GM12892 (cell line): ENCODE measurements around the gene CAMK2D.
A peak's percentile ranks its signal among the peaks of the same experiment; 100 is the strongest.

Experiments used
- DNase-seq: peaks from one replicate; pipeline ENCODE4 v3.0.0; 2011; ENCODE audit not compliant: insufficient read length
- FAIRE-seq: peaks from 2 replicates; lab custom pipeline; 2011; peaks lifted over from hg19 to GRCh38; lab: Jason Lieb, UNC
- POLR2A ChIP-seq: IDR thresholded peaks from 2 replicates; pipeline ENCODE4 v1.6.1; 2011; ENCODE audit warnings: low read depth, low read length, control low read depth
- POLR2AphosphoS5 ChIP-seq: IDR thresholded peaks from 2 replicates; pipeline ENCODE4 v1.6.1; 2011; ENCODE audit warnings: low read depth, low read length, control low read depth
- TAF1 ChIP-seq: IDR thresholded peaks from 2 replicates; pipeline ENCODE4 v1.6.1; 2011; ENCODE audit warnings: low read depth, mild to moderate bottlenecking, control low read depth, low read length, borderline replicate concordance

The CAMK2D gene

GRCh38 chr4:113584407-113585150, 177.0 kb downstream of the CAMK2D start:
- FAIRE-seq, result no peak
- DNase-seq, result no peak
- TF ChIP-seq TAF1 (no peak), POLR2AphosphoS5 (no peak), POLR2A (no peak)

DNA sequence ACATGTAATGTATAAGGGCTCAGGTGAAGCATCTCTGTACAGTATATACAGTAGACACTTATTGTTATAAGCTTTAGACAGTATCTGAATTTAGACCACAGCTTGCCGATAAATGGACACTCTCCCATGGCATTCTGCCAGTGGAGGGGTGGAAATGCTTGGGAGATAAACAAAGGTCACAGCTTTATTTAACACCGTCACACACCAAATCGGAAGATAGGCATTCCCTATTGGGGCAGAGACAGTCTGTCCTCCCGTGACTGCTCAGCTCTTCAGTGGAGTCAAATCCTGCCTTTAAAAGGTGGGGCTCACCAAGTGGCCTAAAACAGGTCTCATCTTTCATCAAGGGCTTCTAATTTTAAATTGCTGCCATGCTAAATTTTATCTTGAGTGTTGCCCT, 178.8 kb downstream of the CAMK2D start:
- DNase-seq, result no peak
- no peak for FAIRE-seq
- TF ChIP-seq TAF1 (no peak), POLR2AphosphoS5 (no peak), POLR2A (no peak)

- TF ChIP-seq TAF1, result no peak
- TF ChIP-seq POLR2AphosphoS5, result no peak
- DNase-seq (no peak), FAIRE-seq (no peak)
These were observed 182.2 kb downstream of the CAMK2D start for GRCh38 chr4:113579360-113579759.

- DNase-seq (no peak), FAIRE-seq (peak; percentile 56)
- TF ChIP-seq POLR2AphosphoS5 (no peak), TAF1 (no peak), POLR2A (no peak)
These were observed 184.4 kb downstream of the CAMK2D start for GRCh38 chr4:113576947-113577678.

DNA sequence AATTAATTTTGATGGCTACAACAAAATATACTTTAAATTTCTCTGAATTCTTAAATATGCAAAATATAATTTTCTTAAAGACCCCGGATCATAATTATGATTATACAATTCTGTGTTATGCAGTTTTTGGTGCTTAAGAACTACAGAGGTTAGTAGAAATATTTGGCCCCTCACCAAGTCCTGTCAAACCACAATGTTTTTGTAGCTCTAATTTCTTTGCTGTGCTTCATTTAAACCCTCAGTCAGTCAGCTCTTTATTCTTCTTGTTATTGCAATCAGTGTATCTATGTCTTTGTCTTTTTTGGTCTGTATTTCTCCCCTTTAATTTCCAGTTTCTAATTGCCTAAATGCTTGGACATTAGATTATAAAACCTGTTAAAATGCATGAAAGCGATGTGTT, 186.1 kb downstream of the CAMK2D start:
- DNase-seq (no peak), FAIRE-seq (no peak)
- TF ChIP-seq POLR2AphosphoS5, result no peak
- TF ChIP-seq TAF1, result no peak
- no peak for TF ChIP-seq POLR2A

GRCh38 chr4:113574636-113575103, 186.9 kb downstream of the CAMK2D start:
- FAIRE-seq, result no peak
- TF ChIP-seq POLR2AphosphoS5 (no peak), TAF1 (no peak), POLR2A (no peak)
- no peak for DNase-seq

DNA sequence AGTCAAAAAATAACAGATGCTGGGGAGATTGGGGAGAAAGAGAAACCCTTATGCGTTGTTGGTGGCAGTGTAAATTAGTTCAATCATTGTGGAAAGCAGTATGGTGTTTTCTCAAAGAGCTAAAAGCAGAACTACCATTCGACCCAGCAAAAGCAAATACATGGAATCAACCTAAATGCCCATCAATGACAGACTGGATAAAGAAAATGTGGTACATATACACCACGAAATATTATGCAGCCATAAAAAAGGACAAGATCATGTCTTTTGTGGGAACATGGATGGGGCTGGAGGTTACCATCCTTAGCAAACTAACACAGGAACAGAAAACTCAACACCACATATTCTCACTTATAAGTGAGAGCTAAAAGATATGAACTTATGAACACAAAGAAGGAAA, 188.9 kb downstream of the CAMK2D start:
- no peak for FAIRE-seq
- no peak for DNase-seq
- TF ChIP-seq TAF1, result no peak
- TF ChIP-seq POLR2AphosphoS5, result no peak
- TF ChIP-seq POLR2A, result no peak

DNA sequence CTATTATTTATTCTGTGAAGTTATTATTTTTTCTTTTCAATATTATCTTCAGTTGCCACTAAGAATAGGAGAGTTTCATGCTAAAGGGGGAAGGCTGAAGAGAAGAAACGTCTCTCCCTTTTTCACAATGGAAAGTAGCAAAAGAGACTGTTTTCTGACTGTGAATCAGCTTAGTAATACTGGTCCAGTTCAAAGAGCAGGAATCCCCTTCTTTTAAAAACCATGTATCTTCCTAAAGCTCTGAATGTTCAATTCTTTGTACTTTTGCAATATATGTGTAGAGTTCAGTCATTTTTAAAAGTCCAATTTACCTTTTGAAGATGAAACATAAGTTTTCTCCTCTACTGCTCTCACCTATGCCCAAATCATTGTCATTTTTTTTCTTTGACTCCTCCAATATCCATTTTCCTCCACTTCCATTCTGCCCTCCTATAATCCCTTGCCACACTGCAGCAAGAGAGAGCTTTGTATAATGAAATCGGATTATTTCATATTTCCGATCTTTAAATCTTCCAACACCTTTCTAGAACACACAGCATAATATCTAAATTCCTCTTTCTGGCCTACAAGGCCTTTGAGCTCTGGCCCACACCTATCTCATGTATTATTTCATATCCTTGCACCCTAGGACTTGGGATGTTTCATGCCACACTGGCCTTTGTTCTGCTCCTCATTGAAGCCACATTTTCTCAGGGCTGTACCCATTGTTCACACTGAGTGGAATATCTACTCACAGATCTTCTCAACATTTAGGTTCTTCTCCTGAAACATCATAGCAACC, 195.3 kb downstream of the CAMK2D start:
- no peak for FAIRE-seq

GRCh38 chr4:113565702-113566012, 195.9 kb downstream of the CAMK2D start:
- no peak for DNase-seq
- FAIRE-seq, result peak; percentile 5
- TF ChIP-seq POLR2A (no peak), POLR2AphosphoS5 (no peak), TAF1 (no peak)

More for the DNA sequence above, 195.3 kb downstream of the CAMK2D start:
- no peak for DNase-seq
- TF ChIP-seq POLR2A (no peak), POLR2AphosphoS5 (no peak), TAF1 (no peak)

GRCh38 chr4:113564493-113564892, 197.0 kb downstream of the CAMK2D start:
- FAIRE-seq (peak; percentile 70), DNase-seq (no peak)
- TF ChIP-seq POLR2A (no peak), TAF1 (no peak), POLR2AphosphoS5 (no peak)

DNA sequence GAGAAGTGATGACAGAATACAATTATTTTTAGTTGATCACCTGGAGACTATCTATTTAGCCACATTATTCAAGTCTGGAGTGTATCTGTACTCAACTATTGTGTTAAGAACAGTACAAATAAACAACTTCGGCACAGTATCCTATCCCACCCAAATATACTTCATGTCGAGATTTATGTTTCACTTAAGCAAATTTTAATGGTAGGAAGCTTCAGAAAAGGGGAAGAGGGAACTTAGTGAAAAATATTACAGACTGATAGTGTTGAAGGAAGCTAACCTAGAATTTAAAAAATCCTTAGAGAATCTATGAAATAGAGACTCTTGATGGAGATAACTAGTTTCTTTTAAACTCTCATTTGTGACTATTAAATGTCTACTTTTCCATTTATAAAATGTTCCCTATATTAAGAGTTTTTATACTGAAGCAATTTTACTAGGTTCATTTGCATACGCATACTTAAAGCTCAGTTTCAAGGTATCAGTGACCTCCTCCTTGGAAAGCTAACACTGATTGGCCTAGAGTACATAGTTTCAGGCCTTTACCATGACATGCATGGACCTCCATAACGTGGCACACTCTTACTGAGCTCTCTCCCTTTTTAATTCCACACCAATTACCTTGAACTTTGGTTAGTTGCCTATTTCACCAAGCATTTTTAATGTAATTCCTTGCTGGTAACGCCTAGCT, 197.7 kb downstream of the CAMK2D start:
- no peak for DNase-seq
- TF ChIP-seq POLR2AphosphoS5 (no peak), TAF1 (no peak), POLR2A (no peak)
- FAIRE-seq, result no peak
